Body of pancreas (tissue), 4 donors: ENCODE measurements around the gene ACOX1. TPM values are rescaled to one million over a fixed set of nuclear protein-coding genes. Genes with fewer than 3 reads are reported as not detected.

Experiments
- ATAC-seq: fragments of 150-250 bp; one replicate; pipeline ENCODE4 v1.9.1; 2016
- DNase-seq, 4 donors: peaks; one replicate each; pipeline ENCODE4 v3.0.0-alpha.2; 2019
- H3K27ac ChIP-seq, 4 donors: fragments of 200-600 bp; sonication (generic); 1 replicate in 3 of 4; 2 replicates in 1 of 4; pipeline versions ENCODE4 v1.5.1 to v1.6.1; 2016 to 2019; ENCODE audit warnings: mild to moderate bottlenecking in 1 of 4, mixed read lengths in 1 of 4, moderate library complexity in 1 of 4
- H3K27me3 ChIP-seq, 2 donors: fragments of 200-600 bp; sonication (generic); one replicate each; pipeline ENCODE4 v1.6.0; 2016; ENCODE audit warnings: mild to moderate bottlenecking in 1 of 2
- H3K36me3 ChIP-seq, 2 donors: fragments of 200-600 bp; sonication (generic); replicated peaks in 1 of 2; 2 replicates each; pipeline ENCODE4 v1.5.1; 2016; ENCODE audit warnings: low read depth in 2 of 2; ENCODE audit not compliant: insufficient read depth in 1 of 2
- H3K4me1 ChIP-seq: fragments of 200-600 bp; sonication (generic); one replicate; pipeline ENCODE4 v1.6.0; 2016
- H3K4me3 ChIP-seq, 2 donors: fragments of 200-600 bp; sonication (generic); 1 replicate in 1 of 2; 2 replicates in 1 of 2; pipeline ENCODE4 v1.5.1; 2016 to 2019
- H3K9me3 ChIP-seq, 3 donors: fragments of 200-600 bp; sonication (generic); 1 replicate in 2 of 3; 2 replicates in 1 of 3; pipeline ENCODE4 v1.5.1; 2016
- CTCF ChIP-seq, 7 experiments: fragments of 450-650 bp in 4 of 7; fragments of 200-600 bp in 3 of 7; sonication (generic) in 3 of 7; IDR thresholded peaks; one replicate each; pipeline ENCODE4 v1.5.1; 2016 to 2019; ENCODE audit warnings: antibody characterized with exemption in 7 of 7
- POLR2A ChIP-seq, 3 donors: fragments of 450-650 bp; IDR thresholded peaks; one replicate each; pipeline ENCODE4 v1.6.1; 2016; ENCODE audit warnings: antibody characterized with exemption in 3 of 3, mild to moderate bottlenecking in 2 of 3
- WGBS, 2 donors: methylation state at CpG; one replicate each; pipeline ENCODE4 v1.1.5; 2017; 5-methylcytosine and 5-hydroxymethylcytosine counted together
- intact Hi-C: fragments of 100-400 bp; cut with DNase I; formaldehyde crosslinking; loops from one replicate; pipeline ENCODE4 v1.15.1; 2023
- total RNA-seq, 2 donors: library from RNA; depleted of rRNA; stranded (reverse); fragments of >200 nt; gene quantifications; one replicate each; pipeline ENCODE4 v1.1.0, GENCODE V29; 2016

Gene ACOX1
- total RNA-seq, 2 donors from 2014 or later, result 69.0 to 77.1 TPM

- H3K4me3 ChIP-seq, result no peak overlapping the region
- no peak for DNase-seq
Measured at GRCh38 chr17:75922173-75922961, 56.6 kb downstream of the ACOX1 start.

GRCh38 chr17:75921596-75921995, 57.4 kb downstream of the ACOX1 start:
- DNase-seq (no peak), ATAC-seq (no peak)
- no peak overlapping the region for H3K4me3 ChIP-seq
- H3K36me3 ChIP-seq, result no peaks in the 10 kb centered on the region
- intact Hi-C loops, result no loop called here
- H3K4me1 ChIP-seq, result no peaks in the 10 kb centered on the region
- no peak overlapping the region for H3K27ac ChIP-seq
- H3K9me3 ChIP-seq, result no peaks in the 10 kb centered on the region
- 89 to 95% methylated on average over 9 to 15 of the region's 15 CpGs for WGBS, 2 donors
- no peaks in the 10 kb centered on the region for H3K27me3 ChIP-seq
- TF ChIP-seq CTCF (IDR thresholded peaks at IDR 0.05) (no peak), POLR2A (IDR thresholded peaks at IDR 0.05) (no peak)

More at GRCh38 chr17:75922173-75922961, 56.6 kb downstream of the ACOX1 start:
- no peak for ATAC-seq
- Histone ChIP-seq H3K9me3 (no peaks in the 10 kb centered on the region), H3K4me1 (no peaks in the 10 kb centered on the region), H3K36me3 (no peaks in the 10 kb centered on the region), H3K27ac (no peak overlapping the region), H3K27me3 (no peaks in the 10 kb centered on the region)
- 90 to 91% methylated on average over 17 to 18 of the region's 18 CpGs for WGBS, 2 donors
- TF ChIP-seq POLR2A (IDR thresholded peaks at IDR 0.05), result no peak
- TF ChIP-seq CTCF (IDR thresholded peaks at IDR 0.05), result no peak
- intact Hi-C loops, result no loop called here

- no peak for TF ChIP-seq POLR2A (IDR thresholded peaks at IDR 0.05)
- no peak for TF ChIP-seq CTCF (IDR thresholded peaks at IDR 0.05)
- intact Hi-C loops, result no loop called here
- WGBS, 2 donors, result 83 to 93% methylated on average over 3 to 11 of the region's 11 CpGs
- H3K36me3 ChIP-seq, result no peaks in the 10 kb centered on the region
- ATAC-seq, result no peak
- no peaks in the 10 kb centered on the region for H3K4me1 ChIP-seq
- no peak overlapping the region for H3K4me3 ChIP-seq
- H3K27ac ChIP-seq, result no peak overlapping the region
- no peaks in the 10 kb centered on the region for H3K9me3 ChIP-seq
- DNase-seq, result no peak
- H3K27me3 ChIP-seq, result no peaks in the 10 kb centered on the region
Measured at GRCh38 chr17:75920045-75920560, 58.9 kb downstream of the ACOX1 start.

GRCh38 chr17:75919611-75920010, 59.4 kb downstream of the ACOX1 start:
- H3K9me3 ChIP-seq, result no peaks in the 10 kb centered on the region
- no peaks in the 10 kb centered on the region for H3K4me1 ChIP-seq
- H3K36me3 ChIP-seq, result no peaks in the 10 kb centered on the region
- intact Hi-C loops, result loop anchor here (10.0 kb wide), 1 partner anchor 375 kb away; no protein-coding TSS in a partner anchor
- H3K27me3 ChIP-seq, result no peaks in the 10 kb centered on the region
- ATAC-seq, result no peak
- no peak overlapping the region for H3K27ac ChIP-seq
- DNase-seq, result no peak
- 95% methylated on average over 16 to 21 of the region's 22 CpGs for WGBS, 2 donors
- no peak overlapping the region for H3K4me3 ChIP-seq
- TF ChIP-seq POLR2A (IDR thresholded peaks at IDR 0.05), result no peak
- no peak for TF ChIP-seq CTCF (IDR thresholded peaks at IDR 0.05)
